GM19397 (cell line): ENCODE measurements around the gene VAT1L.

Experiments used
- ATAC-seq: cut with Tn5 transposase; IDR thresholded peaks from one replicate; pipeline ENCODE4 v1.9.1; 2021; ENCODE audit warnings: mild to moderate bottlenecking, moderate library complexity; ENCODE audit not compliant: unreplicated experiment

Gene VAT1L

GRCh38 chr16:77868052-77868451, 79.7 kb downstream of the VAT1L start:
- no peak for ATAC-seq

- ATAC-seq: peak; percentile 57
Measured at GRCh38 chr16:77868478-77868877, 80.1 kb downstream of the VAT1L start.

DNA sequence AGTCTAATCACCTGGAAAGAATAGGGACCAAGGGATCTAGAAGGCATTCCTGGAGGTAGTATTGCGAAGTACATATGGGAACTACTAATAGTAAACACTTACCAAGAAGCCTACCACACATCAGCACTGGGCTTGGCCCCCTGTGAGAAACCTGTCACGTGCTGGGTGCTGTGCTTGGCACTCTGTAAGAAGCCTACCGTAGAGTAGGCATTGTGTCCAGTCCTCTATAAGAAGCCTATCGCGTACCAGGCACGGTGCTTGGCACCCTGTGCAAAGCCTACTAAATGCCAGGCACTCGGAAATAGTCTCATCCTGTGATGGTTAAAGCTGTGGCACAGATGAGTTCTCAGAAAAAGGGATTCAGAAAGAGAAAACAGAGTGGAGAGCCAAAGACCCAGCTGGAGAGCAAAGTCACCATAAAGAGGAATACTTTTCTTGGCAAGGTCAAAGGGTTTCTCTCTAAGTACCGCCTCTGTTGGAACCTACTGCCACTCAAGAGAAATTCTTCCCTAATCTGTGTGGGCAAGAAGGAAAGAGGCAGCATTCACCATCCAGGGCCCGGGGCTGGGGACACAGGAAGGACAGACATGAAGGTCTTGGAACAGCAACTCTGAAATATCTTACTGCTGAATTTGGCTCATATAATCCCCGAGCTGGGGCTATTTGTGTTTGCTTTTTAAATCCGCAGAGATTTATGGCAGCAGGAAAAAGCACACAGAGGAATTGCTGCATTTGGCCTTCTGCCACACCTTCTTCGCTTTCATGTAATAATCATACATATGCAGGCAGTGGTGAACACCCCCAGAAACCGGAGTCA, 81.8 kb downstream of the VAT1L start:
- no peak for ATAC-seq

DNA sequence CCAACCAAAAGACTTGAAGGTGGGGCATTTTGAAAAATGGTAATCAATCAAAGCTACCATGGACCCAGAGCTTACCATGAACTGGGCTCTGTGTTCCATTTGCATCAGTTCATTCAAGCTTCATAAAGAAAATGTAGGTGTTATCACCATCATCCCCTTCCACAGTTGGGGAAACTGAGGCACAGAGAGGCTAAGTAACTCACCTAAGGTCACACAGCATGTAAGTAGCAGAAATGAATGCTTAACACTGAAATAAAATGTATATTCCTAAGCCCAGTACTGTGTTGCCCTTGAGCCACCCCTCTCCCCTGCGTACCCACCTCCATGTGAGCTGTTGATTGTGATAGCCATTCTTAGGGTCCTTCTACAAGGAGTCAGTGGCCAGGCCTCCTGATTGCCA, 83.6 kb downstream of the VAT1L start:
- ATAC-seq: no peak

GRCh38 chr16:77873066-77873465, 84.7 kb downstream of the VAT1L start:
- no peak for ATAC-seq

GRCh38 chr16:77874347-77874746, 86.0 kb downstream of the VAT1L start:
- ATAC-seq: no peak

DNA sequence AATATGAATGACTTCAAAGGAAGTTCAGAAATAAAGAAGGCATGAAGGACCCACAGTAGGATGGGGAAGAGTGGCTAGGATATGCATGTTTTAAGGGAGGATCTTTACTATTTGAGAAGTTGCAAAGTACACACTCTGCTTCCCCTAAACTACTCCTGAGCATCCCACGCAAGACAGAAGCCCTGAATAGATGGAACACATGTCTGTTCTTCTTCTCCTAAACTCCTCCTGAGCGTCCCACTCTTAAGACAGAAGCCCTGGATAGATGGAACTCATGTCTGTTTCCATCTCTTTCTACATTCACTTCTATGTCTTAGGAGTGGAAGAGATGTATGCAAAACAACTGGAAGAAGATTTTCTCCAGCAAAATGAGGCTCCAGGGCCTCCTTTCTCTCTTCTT, 88.4 kb downstream of the VAT1L start:
- no peak for ATAC-seq

- no peak for ATAC-seq
Measured at GRCh38 chr16:77877712-77878347, 89.5 kb downstream of the VAT1L start.

DNA sequence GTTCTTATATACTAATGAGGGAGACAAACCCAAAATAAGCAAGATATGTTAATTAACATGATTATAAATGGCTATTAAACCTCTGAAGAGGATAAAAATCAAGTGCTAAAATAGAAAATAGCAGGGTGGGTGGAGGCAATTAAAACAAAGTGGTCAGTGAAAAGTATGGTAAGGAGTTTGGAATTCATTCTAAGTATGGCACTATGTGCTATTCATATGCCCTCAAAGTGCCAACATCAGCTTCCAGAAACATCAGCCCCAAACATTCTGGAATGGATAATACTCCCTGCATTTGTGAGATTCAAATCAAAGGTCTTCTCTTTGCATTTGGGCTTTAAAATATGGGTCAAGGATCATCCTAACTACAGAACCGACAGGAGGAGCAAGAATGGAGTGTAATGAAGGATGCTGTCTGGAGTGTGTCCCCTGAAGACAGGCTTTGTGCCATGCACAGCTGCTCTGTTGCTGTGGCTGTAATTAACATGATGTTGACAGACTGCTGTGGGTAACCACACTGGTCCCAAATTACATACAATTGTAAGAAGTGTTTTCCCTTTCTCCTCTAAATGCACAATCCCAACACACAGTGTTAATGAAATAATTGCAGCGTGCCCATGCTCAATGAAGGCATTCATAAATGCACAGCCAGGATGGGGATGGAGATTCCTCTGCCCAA, 93.1 kb downstream of the VAT1L start:
- ATAC-seq: no peak

DNA sequence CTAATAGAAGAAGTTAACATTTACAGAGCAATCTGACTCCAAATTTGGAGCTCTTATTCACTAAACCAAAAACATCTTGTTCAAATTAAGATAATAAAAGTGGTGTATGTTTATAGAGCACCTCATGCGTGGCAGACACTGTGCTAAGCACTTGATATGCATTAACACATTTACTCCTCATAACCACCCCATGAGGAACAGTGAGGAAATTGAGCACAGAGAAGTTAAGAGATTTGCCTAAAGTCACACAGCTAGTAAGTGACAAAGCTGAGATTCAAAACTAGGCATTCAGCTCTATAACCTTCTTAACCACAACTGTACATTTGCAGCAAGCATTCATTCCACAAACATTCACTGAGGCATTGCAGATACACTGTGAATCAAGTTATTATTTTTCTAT, 94.0 kb downstream of the VAT1L start:
- ATAC-seq: no peak

GRCh38 chr16:77885571-77886295, 97.4 kb downstream of the VAT1L start:
- ATAC-seq: no peak

DNA sequence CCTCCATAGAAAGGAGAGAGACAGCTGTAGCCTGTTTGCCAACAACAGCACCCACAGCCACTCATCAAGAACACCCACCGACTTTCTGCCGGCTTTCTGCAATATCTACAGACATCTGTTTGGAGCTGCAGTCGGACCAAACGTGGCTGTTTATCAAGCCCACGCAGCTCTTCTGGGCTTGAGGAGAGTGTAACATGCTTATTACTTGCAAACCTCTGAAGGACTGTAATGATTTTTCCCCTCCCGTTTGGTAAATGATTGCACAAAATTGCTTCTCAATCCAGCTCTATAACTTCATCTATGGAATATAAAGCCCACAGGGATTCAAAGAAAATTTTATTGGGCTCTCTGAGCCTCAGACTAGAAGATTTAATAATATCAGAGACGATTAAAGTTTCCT, 100.5 kb downstream of the VAT1L start:
- no peak for ATAC-seq

DNA sequence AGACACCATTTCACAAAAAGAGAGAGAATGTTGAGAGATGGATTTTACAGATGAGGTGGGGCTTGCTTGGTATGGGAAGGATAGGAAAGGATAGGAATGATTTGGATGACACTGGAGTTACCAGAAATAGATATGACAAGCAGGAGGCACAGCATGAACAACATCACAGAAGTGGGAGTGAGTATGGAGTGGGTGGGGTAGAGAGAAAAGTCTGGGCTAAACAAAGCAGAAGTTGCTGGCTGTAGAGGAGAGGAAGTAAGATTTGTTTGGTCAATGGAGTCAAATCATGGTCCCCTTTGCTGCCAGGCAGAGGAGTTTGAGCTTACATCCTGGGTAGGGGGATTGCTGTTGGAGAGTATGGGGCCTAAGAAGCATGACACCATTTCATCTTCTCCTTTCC, 101.7 kb downstream of the VAT1L start:
- ATAC-seq: no peak

DNA sequence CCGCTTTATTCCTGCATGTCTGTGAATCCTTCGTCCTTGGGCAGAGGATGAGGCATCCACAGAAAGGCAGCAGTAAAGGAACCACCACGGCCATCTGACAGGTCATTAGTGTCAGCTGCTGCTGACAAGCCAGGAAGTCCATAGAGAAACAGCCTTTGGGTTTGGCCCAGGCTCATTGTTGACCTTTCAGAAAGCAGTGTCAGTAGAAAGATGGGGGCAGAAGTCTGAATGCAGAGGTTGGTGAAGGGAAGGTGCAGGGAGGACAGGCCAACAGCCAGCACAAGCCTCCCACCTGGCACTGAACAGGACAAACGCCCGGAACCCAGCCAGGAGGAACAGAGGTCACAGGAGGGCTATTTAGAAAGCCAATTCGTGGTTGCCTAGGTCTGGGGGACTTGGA, 105.8 kb downstream of the VAT1L start:
- ATAC-seq: no peak

DNA sequence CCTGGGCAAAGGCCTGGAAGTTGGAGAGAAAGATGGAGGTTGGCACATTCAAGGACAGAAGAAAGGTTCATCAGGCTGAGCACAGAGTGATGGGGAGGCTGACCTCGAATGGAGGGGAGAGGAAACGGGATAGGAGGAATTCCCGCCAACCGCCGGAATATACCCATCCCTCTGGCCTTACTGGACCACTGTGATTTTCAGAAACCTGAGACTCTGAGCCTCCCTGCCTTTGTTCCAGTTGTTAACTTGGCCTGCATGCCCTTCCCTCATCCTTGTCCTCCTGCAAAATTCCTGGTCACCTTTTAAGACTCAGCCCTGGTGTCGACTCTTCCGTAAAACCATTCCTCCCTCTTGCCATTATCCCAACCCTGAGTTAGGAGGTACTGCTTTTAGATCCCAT, 107.6 kb downstream of the VAT1L start:
- ATAC-seq: no peak

DNA sequence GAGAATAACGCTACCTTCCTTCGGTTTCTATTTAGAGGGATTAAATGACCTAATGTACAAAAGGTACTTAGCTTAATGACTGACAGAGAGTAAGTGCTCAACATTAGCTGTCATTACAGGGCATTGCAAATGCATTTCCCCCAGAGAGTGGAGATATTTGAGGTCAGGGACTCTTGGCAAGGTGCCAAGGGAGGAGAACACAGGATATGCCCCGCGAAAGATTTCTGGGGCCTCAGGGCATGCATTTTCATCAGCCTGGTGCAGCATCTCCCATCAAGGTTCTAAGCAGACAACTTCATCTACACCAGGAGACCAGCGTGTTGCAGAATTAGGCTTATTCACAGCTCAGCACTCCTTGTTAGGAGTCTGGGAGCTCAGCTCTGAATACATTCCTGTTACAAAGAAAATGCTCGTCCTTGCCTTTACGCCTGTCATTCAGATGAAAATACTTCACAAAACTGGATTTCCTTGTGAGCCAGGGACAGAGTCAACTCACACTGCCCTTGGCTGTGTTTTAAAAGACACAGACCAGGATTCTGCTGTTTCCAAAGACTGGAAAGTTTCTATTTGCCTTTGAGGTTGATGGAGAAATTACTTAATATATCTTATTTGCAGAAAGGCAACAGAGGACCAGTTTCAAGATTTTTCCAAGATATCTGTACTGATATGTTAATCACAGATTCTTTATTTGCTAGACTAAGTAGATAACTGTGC, 108.2 kb downstream of the VAT1L start:
- ATAC-seq: no peak

DNA sequence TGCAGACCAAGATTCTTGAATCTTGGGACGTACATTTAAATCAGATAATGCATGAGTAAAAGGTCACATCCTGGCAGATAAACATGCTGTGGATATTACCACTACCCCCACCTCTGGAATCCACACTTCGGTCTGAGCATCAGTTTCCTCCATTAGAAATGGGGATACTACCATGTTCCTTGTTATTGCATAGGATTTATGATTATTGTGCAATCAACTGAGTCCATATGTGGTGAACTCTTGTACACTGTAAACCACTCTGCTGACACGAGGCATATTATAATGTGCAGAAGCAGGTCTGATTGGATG, 108.7 kb downstream of the VAT1L start:
- ATAC-seq: no peak

DNA sequence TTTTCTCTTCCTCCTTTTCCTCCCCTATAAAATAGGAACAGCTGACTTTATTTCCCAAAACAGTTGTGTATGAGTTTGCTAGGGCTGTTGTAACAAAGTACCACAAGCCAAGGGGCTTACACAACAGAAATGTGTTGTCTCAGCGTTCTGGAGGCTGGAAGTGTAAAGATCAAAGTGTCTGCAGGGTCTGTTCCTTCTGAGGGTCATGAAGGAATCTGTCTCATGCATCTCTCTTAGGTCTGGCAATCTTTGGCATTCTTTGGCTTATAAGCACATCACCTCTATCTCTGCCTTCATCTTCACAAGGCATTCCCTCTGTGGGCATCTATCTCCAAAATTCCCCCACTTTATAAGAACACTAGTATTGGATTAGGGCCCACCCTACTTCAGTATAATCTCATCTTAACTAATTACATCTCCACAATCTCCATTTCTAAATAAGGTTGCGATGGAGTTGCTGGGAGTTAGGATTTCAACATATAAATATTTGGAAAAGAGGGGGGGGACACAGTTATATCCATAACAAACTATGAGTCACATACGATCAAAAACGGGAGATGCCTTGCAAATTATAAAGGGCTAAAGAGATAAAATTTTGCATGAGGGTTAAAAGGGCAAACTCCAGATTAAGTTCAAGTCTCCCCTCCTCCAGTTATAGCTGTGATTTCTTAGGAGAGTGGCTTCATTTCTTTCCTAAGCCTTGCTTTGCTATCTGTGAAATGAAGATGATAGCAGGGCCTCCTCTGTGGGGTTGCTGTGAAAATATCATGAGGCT, 109.7 kb downstream of the VAT1L start:
- ATAC-seq: no peak

GRCh38 chr16:77898671-77899211, 110.4 kb downstream of the VAT1L start:
- no peak for ATAC-seq

- ATAC-seq: no peak
Measured at GRCh38 chr16:77899416-77899815, 111.1 kb downstream of the VAT1L start.
